IMR-90 (cell line): ENCODE data around the gene ST8SIA4. TPM values are rescaled to one million over a fixed set of nuclear protein-coding genes. Genes with fewer than 3 reads are reported as not detected.

Experiments used
- ATAC-seq: fragments of 200-7000 bp; cut with Tn5 transposase; 2 replicates; pipeline ENCODE4 v1.9.1; 2020; ENCODE audit warnings: low read depth, mild to moderate bottlenecking, moderate library complexity
- BruUV-seq: library from RNA; stranded (reverse); fragments of 400-500 nt; replicated peaks from 2 replicates; lab custom pipeline; 2021; lab: Mats Ljungman, UMichigan
- CTCF ChIA-PET: fragments of 300-600 bp; formaldehyde crosslinking; extraction: SDS; loops from one replicate; lab custom pipeline; 2021; ENCODE audit warnings: antibody characterized with exemption; lab: Yijun Ruan, JAX
- POLR2A ChIA-PET: fragments of 300-600 bp; sonication (Branson Sonifier 250); formaldehyde crosslinking; loops from one replicate; lab custom pipeline; 2022; ENCODE audit warnings: antibody characterized with exemption; ENCODE audit not compliant: unreplicated experiment; lab: Charles Lee
- DNase-seq: peaks from one replicate; pipeline ENCODE4 v3.0.0; 2013
- H2AFZ ChIP-seq: replicated peaks from 2 replicates; pipeline ENCODE3; 2013; ENCODE audit warnings: low read length, mild to moderate bottlenecking; ENCODE audit not compliant: poor library complexity
- H2AK5ac ChIP-seq: 2 replicates; pipeline ENCODE4 v1.6.1; 2013; ENCODE audit warnings: low read depth, low read length, inconsistent platforms
- H2AK9ac ChIP-seq: replicated peaks from 2 replicates; pipeline ENCODE3; 2013; ENCODE audit warnings: mild to moderate bottlenecking, low read depth, low read length, moderate library complexity; ENCODE audit not compliant: poor library complexity
- H2BK120ac ChIP-seq: 2 replicates; pipeline ENCODE4 v1.6.1; 2013; ENCODE audit warnings: low read depth, low read length, inconsistent platforms
- H2BK15ac ChIP-seq: 3 replicates; pipeline ENCODE4 v1.6.1; 2013; ENCODE audit warnings: low read depth, low read length, inconsistent platforms
- H2BK20ac ChIP-seq: 2 replicates; pipeline ENCODE4 v1.6.1; 2013; ENCODE audit warnings: low read depth, mild to moderate bottlenecking, inconsistent platforms, low read length, moderate library complexity
- H2BK5ac ChIP-seq: 2 replicates; pipeline ENCODE4 v1.6.1; 2013; ENCODE audit warnings: mild to moderate bottlenecking, low read depth, low read length, inconsistent platforms; ENCODE audit not compliant: poor library complexity, severe bottlenecking
- H3K14ac ChIP-seq: replicated peaks from 2 replicates; pipeline ENCODE4 v1.6.1; 2013; ENCODE audit warnings: low read depth, low read length, inconsistent platforms
- H3K18ac ChIP-seq: 2 replicates; pipeline ENCODE4 v1.6.1; 2013; ENCODE audit warnings: low read depth, low read length, control low read depth
- H3K23ac ChIP-seq: 2 replicates; pipeline ENCODE4 v1.6.1; 2013; ENCODE audit warnings: low read depth, low read length, inconsistent platforms
- H3K27ac ChIP-seq: 2 replicates; pipeline ENCODE4 v1.5.1; 2013; ENCODE audit warnings: mild to moderate bottlenecking, control low read depth, low read length; ENCODE audit not compliant: insufficient read depth
- H3K27me3 ChIP-seq: 2 replicates; pipeline ENCODE4 v1.6.1; 2013; ENCODE audit warnings: low read length; ENCODE audit not compliant: control insufficient read depth, insufficient read depth
- H3K36me3 ChIP-seq: 2 replicates; pipeline ENCODE4 v1.6.1; 2013; ENCODE audit warnings: low read length, mixed read lengths; ENCODE audit not compliant: control insufficient read depth, insufficient read depth
- H3K4ac ChIP-seq: 2 replicates; pipeline ENCODE4 v1.6.1; 2013; ENCODE audit warnings: low read depth, low read length, inconsistent platforms
- H3K4me1 ChIP-seq: 2 replicates; pipeline ENCODE4 v1.6.1; 2013; ENCODE audit warnings: low read length, mixed read lengths; ENCODE audit not compliant: control insufficient read depth, insufficient read depth
- H3K4me2 ChIP-seq: 2 replicates; pipeline ENCODE4 v1.6.1; 2013; ENCODE audit warnings: low read depth, mild to moderate bottlenecking, control low read depth, low read length, moderate library complexity
- H3K4me3 ChIP-seq: 2 replicates; pipeline ENCODE4 v1.5.1; 2013; ENCODE audit warnings: low read depth, mild to moderate bottlenecking, control low read depth, low read length, moderate library complexity; ENCODE audit not compliant: insufficient read depth
- H3K56ac ChIP-seq: 2 replicates; pipeline ENCODE4 v1.6.1; 2013; ENCODE audit warnings: low read length, inconsistent platforms; ENCODE audit not compliant: insufficient read depth; ENCODE audit errors: extremely low read depth
- H3K79me1 ChIP-seq, 2 experiments: 2 replicates each; pipeline ENCODE4 v1.6.1; 2013; ENCODE audit warnings: low read length in 2 of 2, inconsistent platforms in 1 of 2, low read depth in 1 of 2
- H3K9ac ChIP-seq: 2 replicates; pipeline ENCODE4 v1.6.1; 2013; ENCODE audit warnings: low read depth, low read length, control low read depth
- H3K9me1 ChIP-seq: 2 replicates; pipeline ENCODE4 v1.6.1; 2013; ENCODE audit warnings: low read length, inconsistent platforms; ENCODE audit not compliant: insufficient read depth
- H3K9me3 ChIP-seq: 2 replicates; pipeline ENCODE4 v1.6.1; 2013; ENCODE audit warnings: low read length; ENCODE audit not compliant: control insufficient read depth, insufficient read depth
- H4K20me1 ChIP-seq: 2 replicates; pipeline ENCODE4 v1.6.1; 2013; ENCODE audit warnings: low read length, inconsistent platforms; ENCODE audit not compliant: insufficient read depth
- H4K5ac ChIP-seq: 2 replicates; pipeline ENCODE4 v1.6.1; 2013; ENCODE audit warnings: mild to moderate bottlenecking, low read depth, low read length, control low read depth
- H4K8ac ChIP-seq, 2 experiments: 2 replicates each; pipeline ENCODE4 v1.6.1; 2013; ENCODE audit warnings: low read depth in 2 of 2, low read length in 2 of 2, control low read depth in 1 of 2, inconsistent platforms in 1 of 2
- H4K91ac ChIP-seq: 2 replicates; pipeline ENCODE4 v1.6.1; 2013; ENCODE audit warnings: low read depth, low read length, inconsistent platforms; ENCODE audit not compliant: insufficient read depth
- BHLHE40 ChIP-seq: fragments of 150-350 bp; IDR thresholded peaks from 2 replicates; pipeline ENCODE4 v1.6.1; 2016; ENCODE audit warnings: mild to moderate bottlenecking, low read depth, low read length
- CEBPB ChIP-seq: IDR thresholded peaks from 2 replicates; pipeline ENCODE4 v1.6.1; 2012; ENCODE audit warnings: low read depth, low read length, improper control_type of control experiment
- CHD1 ChIP-seq: IDR thresholded peaks from 2 replicates; pipeline ENCODE4 v1.6.1; 2012; ENCODE audit warnings: low read depth, low read length, improper control_type of control experiment
- ELK1 ChIP-seq: fragments of 150-350 bp; IDR thresholded peaks from 2 replicates; pipeline ENCODE4 v1.6.1; 2016; ENCODE audit warnings: low read depth, mild to moderate bottlenecking, low read length, moderate library complexity, borderline replicate concordance
- FOS ChIP-seq: fragments of 150-350 bp; IDR thresholded peaks from 2 replicates; pipeline ENCODE4 v1.6.1; 2016; ENCODE audit warnings: low read depth, low read length
- MAZ ChIP-seq: IDR thresholded peaks from 2 replicates; pipeline ENCODE4 v1.6.1; 2012; ENCODE audit warnings: low read depth, mild to moderate bottlenecking, low read length, improper control_type of control experiment, moderate library complexity, borderline replicate concordance
- MXI1 ChIP-seq: IDR thresholded peaks from 2 replicates; pipeline ENCODE4 v1.6.1; 2012; ENCODE audit warnings: low read depth, mild to moderate bottlenecking, low read length, moderate library complexity, borderline replicate concordance
- NFE2L2 ChIP-seq: fragments of 150-350 bp; IDR thresholded peaks from 2 replicates; pipeline ENCODE4 v1.6.1; 2016; ENCODE audit warnings: low read depth, mild to moderate bottlenecking, low read length
- POLR2A ChIP-seq: IDR thresholded peaks from 2 replicates; pipeline ENCODE4 v1.6.1; 2012; ENCODE audit warnings: mild to moderate bottlenecking, low read depth, low read length
- RAD21 ChIP-seq: IDR thresholded peaks from 2 replicates; pipeline ENCODE4 v1.6.1; 2012; ENCODE audit warnings: low read length, improper control_type of control experiment
- RFX5 ChIP-seq: IDR thresholded peaks from 2 replicates; pipeline ENCODE4 v1.8.0; 2012; ENCODE audit warnings: low read depth, mild to moderate bottlenecking, low read length, moderate library complexity
- WGBS, 2 experiments: methylation state at CpG; one replicate each; pipeline versions ENCODE4 v1.1.5 to v1.1.7; 2013; ENCODE audit warnings: missing lambda C conversion rate in 2 of 2; ENCODE audit not compliant: insufficient read length in 1 of 2; ENCODE audit errors: extremely low coverage in 2 of 2; 5-methylcytosine and 5-hydroxymethylcytosine counted together
- dilution Hi-C: fragments of 300-500 bp; cut with HindIII; formaldehyde crosslinking; loops from one replicate; pipeline ENCODE4 v1.14.3; 2018; ENCODE audit warnings: low sequenced_read_pairs; ENCODE audit not compliant: unreplicated experiment
- in situ Hi-C: fragments of 300-500 bp; cut with MboI; formaldehyde crosslinking; loops from 3 replicates; pipeline ENCODE4 v1.14.3; 2019; ENCODE audit warnings: low sequenced_read_pairs, inconsistent platforms, mixed read lengths
- intact Hi-C: fragments of 100-400 bp; cut with micrococcal nuclease; formaldehyde crosslinking; loops from 2 replicates; pipeline ENCODE4 v1.10.0; 2022
- polyA plus RNA-seq, 3 experiments: library from polyadenylated mRNA; depleted of rRNA; stranded (reverse); fragments of >200 nt; gene quantifications; 2 replicates each; pipeline ENCODE4 v1.2.3, GENCODE V29; 2012; ENCODE audit warnings: low replicate concordance in 1 of 3
- total RNA-seq: library from RNA; depleted of rRNA; stranded (reverse); fragments of >200 nt; gene quantifications from 2 replicates; pipeline ENCODE4 v1.2.3, GENCODE V29; 2012
- TF ChIP-seq, protein P1 (sequence below): fragments of 150-350 bp; IDR thresholded peaks from 2 replicates; pipeline ENCODE4 v1.6.1; 2017; ENCODE audit warnings: mild to moderate bottlenecking, antibody characterized with exemption, low read length, low read depth
- TF ChIP-seq, protein P2 (sequence below): conservative IDR thresholded peaks from 2 replicates; pipeline ENCODE4 v1.5.1; 2012; ENCODE audit warnings: mild to moderate bottlenecking, low read depth, low read length, improper control_type of control experiment

ST8SIA4 gene
- total and polyA plus RNA-seq, 2 of the 4 experiments (the other 2 are of a cell fraction): 0.02 to 0.18 TPM

DNA sequence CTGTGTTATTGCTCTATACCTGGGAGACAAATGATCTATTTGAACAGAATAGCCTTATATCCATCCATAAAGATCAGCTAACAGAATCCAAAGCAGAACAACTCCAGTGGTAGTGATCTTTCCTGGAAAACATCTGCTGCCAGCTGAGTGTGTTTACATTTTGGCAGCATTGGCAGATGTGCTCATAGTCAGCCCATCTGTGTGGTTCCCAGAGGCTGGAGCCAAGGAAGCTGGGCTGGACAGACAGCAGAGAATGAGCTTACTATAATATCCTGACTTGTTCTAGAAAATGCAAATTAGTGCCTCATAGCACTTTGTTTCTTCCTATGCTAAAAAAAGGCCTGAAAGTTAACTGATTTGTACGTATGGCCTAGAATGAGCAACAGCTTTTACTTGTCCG lies 99.7 kb downstream of the ST8SIA4 start:
- Histone ChIP-seq H2AFZ (no peak overlapping the region), H2AK5ac (no peak overlapping the region), H3K27ac (no peak overlapping the region), H3K9me3 (no peaks in the 10 kb centered on the region), H3K36me3 (no peaks in the 10 kb centered on the region), H2BK15ac (no peak overlapping the region), H2BK120ac (no peak overlapping the region), H2BK5ac (no peak overlapping the region), H2AK9ac (no peak overlapping the region), H3K56ac (no peak overlapping the region), H3K18ac (no peak overlapping the region), H3K9me1 (no peaks in the 10 kb centered on the region), H2BK20ac (no peak overlapping the region), H3K4me3 (no peak overlapping the region), H4K5ac (no peak overlapping the region), H4K91ac (no peak overlapping the region), H3K14ac (no peak overlapping the region), H4K20me1 (no peaks in the 10 kb centered on the region), H3K4me1 (no peaks in the 10 kb centered on the region), H3K27me3 (no peaks in the 10 kb centered on the region), H4K8ac (no peak overlapping the region), H3K23ac (no peak overlapping the region), H3K4ac (no peak overlapping the region), H3K9ac (no peak overlapping the region), H3K79me1 (no peaks in the 10 kb centered on the region), H3K4me2 (no peak overlapping the region)
- dilution Hi-C loops: no loop called here
- in situ Hi-C loops: no loop called here
- no TSS peak for BruUV-seq
- intact Hi-C loops: no loop called here
- peak; percentile 44 for DNase-seq
- WGBS, 2 experiments: no CpG with 5 or more reads among the region's 2 CpGs
- TF ChIP-seq FOS (no peak), MAZ (no peak), CEBPB (no peak), NFE2L2 (no peak), RAD21 (no peak), MXI1 (no peak), ELK1 (no peak), POLR2A (no peak), BHLHE40 (no peak), CHD1 (no peak), RFX5 (no peak)
- TF ChIP-seq, protein P1, sequence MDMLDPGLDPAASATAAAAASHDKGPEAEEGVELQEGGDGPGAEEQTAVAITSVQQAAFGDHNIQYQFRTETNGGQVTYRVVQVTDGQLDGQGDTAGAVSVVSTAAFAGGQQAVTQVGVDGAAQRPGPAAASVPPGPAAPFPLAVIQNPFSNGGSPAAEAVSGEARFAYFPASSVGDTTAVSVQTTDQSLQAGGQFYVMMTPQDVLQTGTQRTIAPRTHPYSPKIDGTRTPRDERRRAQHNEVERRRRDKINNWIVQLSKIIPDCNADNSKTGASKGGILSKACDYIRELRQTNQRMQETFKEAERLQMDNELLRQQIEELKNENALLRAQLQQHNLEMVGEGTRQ: no peak
- TF ChIP-seq, protein P2, sequence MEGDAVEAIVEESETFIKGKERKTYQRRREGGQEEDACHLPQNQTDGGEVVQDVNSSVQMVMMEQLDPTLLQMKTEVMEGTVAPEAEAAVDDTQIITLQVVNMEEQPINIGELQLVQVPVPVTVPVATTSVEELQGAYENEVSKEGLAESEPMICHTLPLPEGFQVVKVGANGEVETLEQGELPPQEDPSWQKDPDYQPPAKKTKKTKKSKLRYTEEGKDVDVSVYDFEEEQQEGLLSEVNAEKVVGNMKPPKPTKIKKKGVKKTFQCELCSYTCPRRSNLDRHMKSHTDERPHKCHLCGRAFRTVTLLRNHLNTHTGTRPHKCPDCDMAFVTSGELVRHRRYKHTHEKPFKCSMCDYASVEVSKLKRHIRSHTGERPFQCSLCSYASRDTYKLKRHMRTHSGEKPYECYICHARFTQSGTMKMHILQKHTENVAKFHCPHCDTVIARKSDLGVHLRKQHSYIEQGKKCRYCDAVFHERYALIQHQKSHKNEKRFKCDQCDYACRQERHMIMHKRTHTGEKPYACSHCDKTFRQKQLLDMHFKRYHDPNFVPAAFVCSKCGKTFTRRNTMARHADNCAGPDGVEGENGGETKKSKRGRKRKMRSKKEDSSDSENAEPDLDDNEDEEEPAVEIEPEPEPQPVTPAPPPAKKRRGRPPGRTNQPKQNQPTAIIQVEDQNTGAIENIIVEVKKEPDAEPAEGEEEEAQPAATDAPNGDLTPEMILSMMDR: no peak
- ChIA-PET CTCF (no interaction called here), POLR2A (no interaction called here)
- ATAC-seq: peak; percentile 75
